ENCODE data around the gene TRAF6. TPM values are rescaled to one million over a fixed set of nuclear protein-coding genes. Genes with fewer than 3 reads are reported as not detected.

Gene TRAF6
- total and polyA plus RNA-seq, 9 donors: 4.9 to 18.2 (median 13.9) TPM

- no peak for DNase-seq
- WGBS, 3 donors: 60 to 68% (median 65%) methylated on average over 5 of the region's 5 CpGs
- intact Hi-C loops (cut with DNase I): loop anchor here (10.0 kb wide), 3 partner anchors 165 to 855 kb away; partner anchors contain the start of genes FJX1 (in 1 of the 4) and PRR5L (in 1 of the 4)
- TF ChIP-seq EP300 (IDR thresholded peaks at IDR 0.05): no peak
- TF ChIP-seq CTCF (IDR thresholded peaks at IDR 0.05): no peak
- no peak for TF ChIP-seq POLR2A (IDR thresholded peaks at IDR 0.05)
- Histone ChIP-seq H3K27ac (no peak overlapping the region), H3K4me3 (no peak overlapping the region), H3K4me1 (ENCODE audit: insufficient read depth) (no peaks in the 10 kb centered on the region), H3K9me3 (no peaks in the 10 kb centered on the region), H3K36me3 (no peaks in the 10 kb centered on the region), H3K27me3 (no peaks in the 10 kb centered on the region)
Measured at GRCh38 chr11:36469881-36470802, 39.9 kb downstream of the TRAF6 start.

DNA sequence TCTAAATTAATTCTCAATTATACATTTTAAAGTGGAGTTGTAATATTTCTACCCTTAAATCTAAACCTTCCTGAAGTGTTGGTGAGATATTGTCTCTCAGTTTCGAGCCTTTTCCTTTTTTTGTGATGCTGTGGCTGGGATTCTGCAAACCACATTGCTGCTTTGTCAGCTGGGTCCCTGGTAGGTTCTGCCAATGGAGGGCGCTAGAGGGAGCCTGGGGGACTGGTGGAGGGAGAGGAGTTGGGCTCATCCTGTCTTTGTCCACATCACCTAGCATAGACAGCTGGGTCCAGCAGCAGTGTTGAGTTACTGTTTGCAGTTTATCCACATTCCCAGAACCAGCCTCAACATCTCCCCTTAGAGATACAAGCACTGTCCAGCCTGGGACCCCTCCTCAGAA, 41.0 kb downstream of the TRAF6 start:
- WGBS, 3 donors: 56 to 65% (median 60%) methylated on average over 2 of the region's 2 CpGs
- Histone ChIP-seq H3K9me3 (no peaks in the 10 kb centered on the region), H3K4me1 (ENCODE audit: insufficient read depth) (no peaks in the 10 kb centered on the region), H3K27me3 (no peaks in the 10 kb centered on the region), H3K27ac (no peak overlapping the region), H3K4me3 (no peak overlapping the region), H3K36me3 (no peaks in the 10 kb centered on the region)
- intact Hi-C loops (cut with DNase I): loop anchor here in 1 of 4 donors (10.0 kb wide), 1 partner anchor 164 kb away; no protein-coding TSS in a partner anchor
- no peak for DNase-seq
- TF ChIP-seq POLR2A (IDR thresholded peaks at IDR 0.05): no peak
- no peak for TF ChIP-seq EP300 (IDR thresholded peaks at IDR 0.05)
- no peak for TF ChIP-seq CTCF (IDR thresholded peaks at IDR 0.05)

GRCh38 chr11:36467916-36468315, 42.2 kb downstream of the TRAF6 start:
- H3K9me3 ChIP-seq: no peaks in the 10 kb centered on the region
- H3K27ac ChIP-seq: no peak overlapping the region
- TF ChIP-seq CTCF (IDR thresholded peaks at IDR 0.05): no peak
- no peak for TF ChIP-seq EP300 (IDR thresholded peaks at IDR 0.05)
- TF ChIP-seq POLR2A (IDR thresholded peaks at IDR 0.05): no peak
- intact Hi-C loops (cut with DNase I): loop anchor here in 1 of 4 donors (10.0 kb wide), 1 partner anchor 163 kb away; no protein-coding TSS in a partner anchor
- no peaks in the 10 kb centered on the region for H3K36me3 ChIP-seq
- H3K27me3 ChIP-seq: no peaks in the 10 kb centered on the region
- WGBS, 3 donors: 71 to 89% (median 75%) methylated on average over 1 of the region's 1 CpG
- no peak overlapping the region for H3K4me3 ChIP-seq
- no peaks in the 10 kb centered on the region for H3K4me1 ChIP-seq (ENCODE audit: insufficient read depth)
- no peak for DNase-seq

GRCh38 chr11:36467012-36467411, 43.1 kb downstream of the TRAF6 start:
- DNase-seq: no peak
- intact Hi-C loops (cut with DNase I): loop anchor here in 1 of 4 donors (10.0 kb wide), 1 partner anchor 162 kb away; no protein-coding TSS in a partner anchor
- 95 to 98% (median 97%) methylated on average over 3 of the region's 3 CpGs for WGBS, 3 donors

More at GRCh38 chr11:36467012-36467411, 43.1 kb downstream of the TRAF6 start:
- no peak overlapping the region for H3K27ac ChIP-seq
- no peaks in the 10 kb centered on the region for H3K9me3 ChIP-seq
- H3K36me3 ChIP-seq: no peaks in the 10 kb centered on the region
- TF ChIP-seq CTCF (IDR thresholded peaks at IDR 0.05) (no peak), EP300 (IDR thresholded peaks at IDR 0.05) (no peak), POLR2A (IDR thresholded peaks at IDR 0.05) (no peak)
- H3K27me3 ChIP-seq: no peaks in the 10 kb centered on the region
- no peak overlapping the region for H3K4me3 ChIP-seq
- H3K4me1 ChIP-seq (ENCODE audit: insufficient read depth): no peaks in the 10 kb centered on the region
